Measurements from ENCODE around the gene ENOX1. TPM values are rescaled to one million over a fixed set of nuclear protein-coding genes. Genes with fewer than 3 reads are reported as not detected.

Gene ENOX1
- total and polyA plus RNA-seq, 9 of the 15 experiments (the other 6 are each of a cell fraction or from before 2014, with no cell fraction given) = not detected

DNA sequence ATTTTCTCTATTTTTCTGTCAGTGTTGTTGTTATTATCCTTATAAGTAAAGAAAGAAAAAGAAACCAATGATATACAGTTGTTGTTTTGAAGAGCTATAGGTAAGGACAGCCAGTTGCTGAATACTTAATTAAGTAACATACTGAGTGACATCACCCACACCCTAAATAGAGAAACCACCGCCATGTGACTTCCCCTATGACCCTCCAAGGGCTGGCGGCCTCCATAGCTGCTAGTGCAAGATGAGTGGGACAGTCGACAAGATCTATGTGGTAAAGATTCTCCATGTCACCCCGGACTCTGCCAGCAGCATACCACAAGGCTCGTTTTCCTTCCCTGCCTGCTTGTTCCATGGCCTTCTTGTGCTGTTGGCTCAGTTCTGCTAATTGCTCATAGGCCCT lies 542.3 kb downstream of the ENOX1 start:
- no TSS peak for BruUV-seq (replicated peaks)
- 0% methylated on average over 4 of the region's 5 CpGs for WGBS (ENCODE audit: insufficient coverage, low coverage, missing lambda C conversion rate)
- Histone ChIP-seq H3K36me3 (ENCODE audit: control insufficient read depth, insufficient read depth, low read length) (no peaks in the 10 kb centered on the region), H3K79me2 (ENCODE audit: control insufficient read depth, insufficient read depth, low read length) (no peaks in the 10 kb centered on the region), H3K9me1 (ENCODE audit: control insufficient read depth, insufficient read depth, low read length) (no peaks in the 10 kb centered on the region), H3K27ac (ENCODE audit: extremely low read depth, low read depth, low read length) (no peak overlapping the region), H3K4me1 (replicated peaks in 1 of 2; ENCODE audit: control insufficient read depth in 2 of 2, insufficient read depth in 2 of 2, low read length in 2 of 2) (no peaks in the 10 kb centered on the region), H4K20me1 (replicated peaks; ENCODE audit: control insufficient read depth, insufficient read depth, low read length) (no peaks in the 10 kb centered on the region), H2AFZ (ENCODE audit: low read depth, low read length) (no peak overlapping the region), H3K4me2 (ENCODE audit: insufficient read depth, low read length) (no peak overlapping the region), H3K9me3 (replicated peaks; ENCODE audit: control insufficient read depth, insufficient read depth, low read depth, low read length) (no peaks in the 10 kb centered on the region), H3K9ac (ENCODE audit: insufficient read depth in 1 of 2, low read depth in 2 of 2, low read length in 2 of 2) (no peak overlapping the region), H3K4me3 (no peak overlapping the region), H3K27me3 (ENCODE audit: control insufficient read depth in 2 of 2, insufficient read depth in 2 of 2, low read length in 2 of 2) (peaks cover 0 to 3% of the 10 kb centered on the region in 2 experiments; a peak in 1 of 5 replicates)
- TF ChIP-seq, protein P1, sequence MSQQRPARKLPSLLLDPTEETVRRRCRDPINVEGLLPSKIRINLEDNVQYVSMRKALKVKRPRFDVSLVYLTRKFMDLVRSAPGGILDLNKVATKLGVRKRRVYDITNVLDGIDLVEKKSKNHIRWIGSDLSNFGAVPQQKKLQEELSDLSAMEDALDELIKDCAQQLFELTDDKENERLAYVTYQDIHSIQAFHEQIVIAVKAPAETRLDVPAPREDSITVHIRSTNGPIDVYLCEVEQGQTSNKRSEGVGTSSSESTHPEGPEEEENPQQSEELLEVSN (IDR thresholded peaks at IDR 0.05; ENCODE audit: borderline replicate concordance in 1 of 2, extremely low read depth in 1 of 2, insufficient read depth in 1 of 2, insufficient read length in 1 of 2, low read depth in 1 of 2, low read length in 1 of 2, poor library complexity in 1 of 2, severe bottlenecking in 1 of 2) = no peak
- TF ChIP-seq PTBP1 (IDR thresholded peaks at IDR 0.05; ENCODE audit: low read depth, low read length) (no peak), SIN3A (IDR thresholded peaks at IDR 0.05; ENCODE audit: borderline replicate concordance in 2 of 2, control insufficient read depth in 1 of 2, low read depth in 2 of 2, low read length in 2 of 2) (no peak), CEBPB (tag; IDR thresholded peaks at IDR 0.05) (no peak)
- DNase-seq (ENCODE audit: extremely low read depth in 1 of 4, low spot score in 3 of 4) (no peak), ATAC-seq (no peak), FAIRE-seq (no peak)
- intact Hi-C loops (cut with micrococcal nuclease) (no loop called here), in situ Hi-C loops (cut with MboI) (no loop called here)
- CTCF ChIA-PET (ENCODE audit: low intra/inter-chr PET ratio) = no interaction called here
- POLR2A ChIA-PET = interaction anchor here (0.7 kb wide), 1 partner anchor 72 kb away, joined by 3 read pairs; no protein-coding TSS in a partner anchor
